Gastroesophageal sphincter (tissue), 4 donors: Measurements from ENCODE around the gene PRR19. TPM values are rescaled to one million over a fixed set of nuclear protein-coding genes. Genes with fewer than 3 reads are reported as not detected.

Experiments used
- ATAC-seq: fragments of 150-250 bp; one replicate; pipeline ENCODE4 v1.9.1; 2016; ENCODE audit warnings: mild to moderate bottlenecking, moderate library complexity
- H3K27ac ChIP-seq, 4 donors: fragments of 200-600 bp; sonication (generic) in 3 of 4; 1 replicate in 3 of 4; 2 replicates in 1 of 4; pipeline ENCODE4 v1.5.1; 2016 to 2019
- H3K27me3 ChIP-seq: fragments of 200-600 bp; sonication (generic); one replicate; pipeline ENCODE4 v1.5.1; 2019
- H3K36me3 ChIP-seq, 2 donors: fragments of 200-600 bp; sonication (generic); one replicate each; pipeline ENCODE4 v1.5.1; 2019; ENCODE audit warnings: control low read depth in 1 of 2
- H3K4me1 ChIP-seq, 3 donors: fragments of 200-600 bp; sonication (generic); 1 replicate in 2 of 3; 2 replicates in 1 of 3; pipeline ENCODE4 v1.5.1; 2016 to 2019; ENCODE audit warnings: control low read depth in 2 of 3
- H3K4me3 ChIP-seq, 2 donors: fragments of 200-600 bp; sonication (generic); one replicate each; pipeline ENCODE4 v1.5.1; 2019; ENCODE audit warnings: mild to moderate bottlenecking in 1 of 2, moderate library complexity in 1 of 2
- H3K9me3 ChIP-seq, 3 donors: fragments of 200-600 bp; sonication (generic); one replicate each; pipeline ENCODE4 v1.5.1; 2017 to 2019; ENCODE audit warnings: control low read depth in 2 of 3
- CTCF ChIP-seq, 4 experiments: fragments of 200-600 bp in 2 of 4; fragments of 450-650 bp in 2 of 4; sonication (generic) in 1 of 4; IDR thresholded peaks; one replicate each; pipeline ENCODE4 v1.5.1; 2017 to 2019; ENCODE audit warnings: antibody characterized with exemption in 4 of 4, mild to moderate bottlenecking in 2 of 4, moderate library complexity in 2 of 4
- EP300 ChIP-seq: sonication (generic); formaldehyde crosslinking; IDR thresholded peaks from one replicate; pipeline ENCODE4 v1.6.1; 2017; ENCODE audit warnings: antibody characterized with exemption, mild to moderate bottlenecking
- POLR2A ChIP-seq, 2 donors: fragments of 450-650 bp; IDR thresholded peaks; one replicate each; pipeline ENCODE4 v1.6.1; 2017; ENCODE audit warnings: antibody characterized with exemption in 2 of 2, mild to moderate bottlenecking in 2 of 2, moderate library complexity in 1 of 2
- POLR2AphosphoS5 ChIP-seq: sonication (generic); formaldehyde crosslinking; IDR thresholded peaks from one replicate; pipeline ENCODE4 v1.6.1; 2017; ENCODE audit warnings: antibody characterized with exemption
- WGBS, 2 donors: methylation state at CpG; one replicate each; pipeline ENCODE4 v1.1.5; 2018; ENCODE audit warnings: low coverage in 1 of 2; 5-methylcytosine and 5-hydroxymethylcytosine counted together
- total RNA-seq, 4 donors: library from RNA; depleted of rRNA; stranded (reverse); fragments of >200 nt; gene quantifications; one replicate each; pipeline ENCODE4 v1.1.0, GENCODE V29; 2016

The PRR19 gene
- total RNA-seq, 4 donors from 2014 or later, result 0.93 TPM; not detected in 3

GRCh38 chr19:42345191-42345812, 43.4 kb downstream of the PRR19 start:
- no peak for ATAC-seq
- peaks cover 0 to 88% of the 10 kb centered on the region in 2 donors for H3K36me3 ChIP-seq
- H3K27ac ChIP-seq, result no peak overlapping the region
- TF ChIP-seq POLR2AphosphoS5, result no peak
- TF ChIP-seq EP300, result no peak
- no peak for TF ChIP-seq CTCF (IDR thresholded peaks at IDR 0.05)
- TF ChIP-seq POLR2A (IDR thresholded peaks at IDR 0.05), result no peak
- WGBS, 2 donors, result 83 to 85% methylated on average over 6 of the region's 6 CpGs
- no peak overlapping the region for H3K4me3 ChIP-seq
- no peaks in the 10 kb centered on the region for H3K9me3 ChIP-seq
- H3K27me3 ChIP-seq, result no peaks in the 10 kb centered on the region
- H3K4me1 ChIP-seq, result no peaks in the 10 kb centered on the region

- Histone ChIP-seq H3K27ac (no peak overlapping the region), H3K27me3 (no peaks in the 10 kb centered on the region), H3K36me3 (peaks cover 0 to 92% of the 10 kb centered on the region in 2 donors), H3K4me3 (no peak overlapping the region), H3K9me3 (no peaks in the 10 kb centered on the region), H3K4me1 (no peaks in the 10 kb centered on the region)
- TF ChIP-seq CTCF (IDR thresholded peaks at IDR 0.05) (no peak), POLR2A (IDR thresholded peaks at IDR 0.05) (no peak), EP300 (no peak), POLR2AphosphoS5 (no peak)
- 92 to 100% methylated on average over 3 to 11 of the region's 14 CpGs for WGBS, 2 donors
- no peak for ATAC-seq
Observed at GRCh38 chr19:42348211-42348610, 46.3 kb downstream of the PRR19 start.

- Histone ChIP-seq H3K36me3 (peaks cover 0 to 92% of the 10 kb centered on the region in 2 donors), H3K4me1 (no peaks in the 10 kb centered on the region), H3K4me3 (no peak overlapping the region), H3K27ac (no peak overlapping the region), H3K9me3 (no peaks in the 10 kb centered on the region), H3K27me3 (no peaks in the 10 kb centered on the region)
- TF ChIP-seq EP300 (no peak), POLR2A (IDR thresholded peaks at IDR 0.05) (no peak), CTCF (IDR thresholded peaks at IDR 0.05) (no peak), POLR2AphosphoS5 (no peak)
- 89 to 100% methylated on average over 2 to 3 of the region's 14 CpGs for WGBS, 2 donors
- no peak for ATAC-seq
Observed at GRCh38 chr19:42349378-42350107, 47.6 kb downstream of the PRR19 start.

- ATAC-seq, result no peak
- Histone ChIP-seq H3K4me1 (no peaks in the 10 kb centered on the region), H3K36me3 (peaks cover 0 to 92% of the 10 kb centered on the region in 2 donors), H3K27ac (no peak overlapping the region), H3K9me3 (no peaks in the 10 kb centered on the region), H3K27me3 (no peaks in the 10 kb centered on the region), H3K4me3 (no peak overlapping the region)
- 90 to 100% methylated on average over 2 to 3 of the region's 3 CpGs for WGBS, 2 donors
- TF ChIP-seq POLR2AphosphoS5, result no peak
- TF ChIP-seq POLR2A (IDR thresholded peaks at IDR 0.05), result no peak
- TF ChIP-seq EP300, result no peak
- TF ChIP-seq CTCF (IDR thresholded peaks at IDR 0.05), result no peak
Observed at GRCh38 chr19:42350417-42350816, 48.5 kb downstream of the PRR19 start.
